Measurements from ENCODE around the gene TAS2R20. TPM values are rescaled to one million over a fixed set of nuclear protein-coding genes. Genes with fewer than 3 reads are reported as not detected.

The TAS2R20 gene
- total RNA-seq, 1 donor from 2014 or later = 1.2 TPM

- Histone ChIP-seq H3K4me1 (no peaks in the 10 kb centered on the region), H3K27me3 (no peaks in the 10 kb centered on the region), H3K4me3 (no peak overlapping the region), H3K9me3 (no peaks in the 10 kb centered on the region), H3K36me3 (no peaks in the 10 kb centered on the region), H3K27ac (no peak overlapping the region)
- TF ChIP-seq CTCF (IDR thresholded peaks at IDR 0.05) = no peak
- intact Hi-C loops (cut with DNase I) = no loop called here
- ATAC-seq (no peak), DNase-seq (no peak)
Observed at GRCh38 chr12:11023387-11023786, 25.3 kb upstream of the TAS2R20 start.

GRCh38 chr12:11022520-11022919 is 24.4 kb upstream of the TAS2R20 start, which contains the start of gene TAS2R19:
Gene TAS2R19 (minus strand): TSS chr12:11022620. CDS start chr12:11022571, 49 bp downstream.
- Histone ChIP-seq H3K27ac (no peak within 1 kb of the TSS), H3K4me1 (no peaks in the 10 kb centered on the region), H3K27me3 (no peaks in the 10 kb centered on the region), H3K9me3 (no peaks in the 10 kb centered on the region), H3K36me3 (no peaks in the 10 kb centered on the region), H3K4me3 (no peak within 1 kb of the TSS)
- ATAC-seq (no peak), DNase-seq (no peak)
- no peak for TF ChIP-seq CTCF (IDR thresholded peaks at IDR 0.05)
- intact Hi-C loops (cut with DNase I) = no loop called here

GRCh38 chr12:11016937-11017336 is 18.8 kb upstream of the TAS2R20 start:
- H3K9me3 ChIP-seq = no peaks in the 10 kb centered on the region
- ATAC-seq (no peak), DNase-seq (no peak)
- H3K4me1 ChIP-seq = no peaks in the 10 kb centered on the region
- no peaks in the 10 kb centered on the region for H3K36me3 ChIP-seq
- intact Hi-C loops (cut with DNase I) = no loop called here
- no peak for TF ChIP-seq CTCF (IDR thresholded peaks at IDR 0.05)
- H3K4me3 ChIP-seq = no peak overlapping the region
- H3K27me3 ChIP-seq = no peaks in the 10 kb centered on the region
- H3K27ac ChIP-seq = no peak overlapping the region

DNA sequence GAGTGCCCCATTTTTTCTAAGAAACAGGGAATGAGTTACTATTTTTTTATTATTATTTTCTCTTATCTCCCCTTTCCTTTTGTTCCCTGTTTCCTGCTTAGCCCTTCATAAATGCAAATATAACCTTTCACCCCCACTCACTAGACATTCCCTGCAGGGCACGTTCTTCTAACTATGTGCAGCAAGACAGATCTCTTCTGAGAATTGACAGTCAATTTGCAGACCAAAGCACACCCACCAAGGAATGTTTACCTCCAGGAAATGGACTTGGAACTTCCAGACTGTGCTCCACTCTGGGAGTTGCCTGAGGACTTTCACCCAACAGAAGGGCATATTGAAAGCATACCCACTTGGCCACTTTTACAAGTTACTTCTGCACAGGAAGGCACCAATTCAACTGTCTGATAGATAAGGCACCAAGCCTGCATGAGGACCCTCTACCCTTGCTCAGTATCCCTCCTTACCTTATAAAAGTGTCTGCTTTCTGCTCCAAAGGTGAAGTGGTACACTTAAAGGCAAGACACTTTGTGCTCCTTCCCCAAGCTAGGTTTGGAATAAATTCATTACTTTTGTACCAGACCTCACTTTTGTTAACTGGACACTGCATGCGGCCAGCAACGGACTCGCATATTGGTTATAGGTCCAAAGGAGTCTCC is 17.8 kb upstream of the TAS2R20 start:
- Histone ChIP-seq H3K27ac (no peak overlapping the region), H3K9me3 (no peaks in the 10 kb centered on the region), H3K4me1 (no peaks in the 10 kb centered on the region), H3K4me3 (no peak overlapping the region), H3K36me3 (no peaks in the 10 kb centered on the region), H3K27me3 (no peaks in the 10 kb centered on the region)
- ATAC-seq = no peak
- DNase-seq = no peak
- no peak for TF ChIP-seq CTCF (IDR thresholded peaks at IDR 0.05)
- intact Hi-C loops (cut with DNase I) = no loop called here

GRCh38 chr12:11014234-11014633 is 16.1 kb upstream of the TAS2R20 start:
- no peak for ATAC-seq
- Histone ChIP-seq H3K36me3 (no peaks in the 10 kb centered on the region), H3K4me1 (no peaks in the 10 kb centered on the region), H3K27me3 (no peaks in the 10 kb centered on the region), H3K27ac (no peak overlapping the region), H3K9me3 (no peaks in the 10 kb centered on the region), H3K4me3 (no peak overlapping the region)
- no peak for TF ChIP-seq CTCF (IDR thresholded peaks at IDR 0.05)
- no peak for DNase-seq
- intact Hi-C loops (cut with DNase I) = no loop called here

DNA sequence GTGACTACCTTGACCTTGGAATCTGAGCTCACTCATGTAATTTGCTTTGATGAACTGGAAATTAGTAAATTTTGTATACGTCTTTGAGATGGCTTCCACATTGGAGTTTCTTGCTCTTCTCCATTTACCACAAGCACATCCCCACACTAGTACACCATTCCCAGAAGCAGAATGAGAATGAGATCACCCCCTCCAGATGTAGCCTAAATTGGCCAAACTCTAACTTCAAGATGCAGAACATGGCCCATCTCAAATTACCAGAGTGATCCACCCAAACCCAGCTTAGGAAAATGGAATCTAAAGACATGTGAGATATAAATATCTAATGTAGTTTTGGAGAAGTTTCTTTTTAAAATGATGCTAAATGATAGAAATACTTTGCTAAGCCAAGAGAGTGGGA is 9.5 kb upstream of the TAS2R20 start:
- Histone ChIP-seq H3K4me3 (no peak overlapping the region), H3K4me1 (no peaks in the 10 kb centered on the region), H3K27ac (no peak overlapping the region), H3K9me3 (no peaks in the 10 kb centered on the region), H3K36me3 (no peaks in the 10 kb centered on the region), H3K27me3 (no peaks in the 10 kb centered on the region)
- DNase-seq (no peak), ATAC-seq (no peak)
- no peak for TF ChIP-seq CTCF (IDR thresholded peaks at IDR 0.05)
- intact Hi-C loops (cut with DNase I) = no loop called here

All from upper lobe of right lung (tissue), 1 donor.